IPS DF 4.7 (cell line): ENCODE data around the gene B3GLCT.
"Not testable (repeated sequence)": the region's sequence is repeated elsewhere in the genome, so short reads cannot be mapped to it uniquely, and the experiment has no call there.

ENCODE experiments used
- DNase-seq: peaks from one replicate; pipeline ENCODE4 v3.0.0-alpha.2; 2013; ENCODE audit warnings: low spot score; ENCODE audit errors: extremely low read depth

B3GLCT gene

DNA sequence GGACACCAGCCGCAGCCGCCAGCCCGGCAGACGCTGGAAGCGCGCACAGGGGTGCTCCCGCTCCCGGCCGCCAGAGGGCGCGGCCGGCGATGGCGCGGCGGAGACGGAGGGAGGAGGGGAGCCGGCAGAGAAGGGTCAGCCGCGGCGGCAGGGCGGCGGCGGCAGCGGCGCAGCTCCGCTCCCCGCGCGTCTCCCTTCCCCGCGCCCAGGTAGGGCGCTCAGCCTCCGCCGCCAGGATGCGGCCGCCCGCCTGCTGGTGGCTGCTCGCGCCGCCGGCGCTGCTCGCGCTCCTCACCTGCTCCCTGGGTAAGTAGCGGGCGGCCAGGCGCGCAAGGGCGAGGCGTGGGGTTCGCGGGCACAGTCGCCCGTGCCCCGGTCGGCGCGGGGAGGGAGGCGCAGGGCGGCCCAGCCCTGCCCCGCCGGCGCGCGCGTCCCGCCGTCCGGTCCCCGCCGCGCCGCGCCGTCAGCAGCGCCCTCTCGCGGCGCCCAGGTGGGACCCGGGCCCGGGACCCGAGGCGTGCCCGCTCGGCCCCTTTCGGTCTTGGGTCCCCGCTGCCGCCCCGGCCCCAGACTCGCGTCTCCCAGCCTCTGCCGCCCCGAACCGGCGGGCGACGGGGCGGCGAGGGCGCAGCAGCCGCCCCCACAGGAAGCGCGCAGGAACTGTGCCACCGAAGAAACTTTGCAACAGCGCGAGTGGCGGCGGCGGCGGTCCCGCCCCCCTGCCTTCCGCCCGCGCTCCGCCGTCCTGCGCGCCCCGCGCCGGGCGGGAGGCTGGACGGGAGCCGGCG, at the start of gene B3GLCT:
Gene B3GLCT (plus strand): TSS at position 127 of the 788 bp plus-strand sequence. CDS start 110 bp downstream, at position 237.
- DNase-seq: no peak

DNA sequence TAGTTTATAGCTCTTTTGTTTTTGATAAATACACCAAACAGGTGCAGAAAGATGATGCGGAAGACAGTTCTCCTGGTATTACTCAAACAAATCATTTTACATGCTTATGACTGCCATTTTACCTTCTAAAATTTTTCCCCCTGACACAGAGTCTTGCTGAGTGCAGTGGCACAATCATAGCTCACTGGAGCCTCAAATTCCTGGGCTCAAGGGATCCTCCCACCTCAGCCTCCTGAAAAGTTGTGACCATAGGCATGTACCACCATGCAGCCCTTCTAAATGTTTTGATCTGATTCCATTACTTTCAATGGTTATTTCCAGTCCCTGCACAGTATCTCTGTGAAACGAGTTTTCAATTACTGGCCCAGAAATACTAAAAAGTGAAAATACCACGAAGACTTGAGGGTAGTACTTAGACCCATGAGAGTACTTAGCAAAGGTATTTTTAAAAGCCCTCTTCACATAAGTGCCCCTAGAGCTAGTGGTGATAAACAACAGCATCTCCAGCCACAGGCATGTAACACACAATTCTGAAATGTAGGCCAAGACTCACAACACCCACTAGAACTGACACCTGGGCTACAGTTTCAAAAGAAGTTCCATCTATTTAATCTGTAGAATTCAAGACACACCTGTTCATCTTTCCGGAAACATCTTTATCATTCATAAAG, 49.3 kb upstream of the B3GLCT start:
- no peak for DNase-seq

DNA sequence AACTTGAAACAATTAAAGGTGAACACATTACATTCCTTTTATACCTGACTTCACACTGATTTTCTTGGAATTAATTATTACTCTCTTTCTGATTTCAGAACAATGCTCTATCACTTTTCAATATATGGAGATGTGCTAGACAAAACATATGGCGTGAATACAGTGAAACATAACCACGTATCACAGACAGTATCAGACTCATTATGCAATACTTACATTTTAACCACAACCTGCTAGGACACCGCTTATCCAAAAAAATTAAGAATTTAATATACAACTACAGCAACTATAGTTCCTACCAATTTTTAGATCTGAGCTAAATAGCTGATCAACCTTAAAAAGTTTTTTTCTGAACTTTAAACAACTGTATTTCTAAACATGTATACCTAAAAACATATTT, 47.9 kb upstream of the B3GLCT start:
- DNase-seq: no peak

DNA sequence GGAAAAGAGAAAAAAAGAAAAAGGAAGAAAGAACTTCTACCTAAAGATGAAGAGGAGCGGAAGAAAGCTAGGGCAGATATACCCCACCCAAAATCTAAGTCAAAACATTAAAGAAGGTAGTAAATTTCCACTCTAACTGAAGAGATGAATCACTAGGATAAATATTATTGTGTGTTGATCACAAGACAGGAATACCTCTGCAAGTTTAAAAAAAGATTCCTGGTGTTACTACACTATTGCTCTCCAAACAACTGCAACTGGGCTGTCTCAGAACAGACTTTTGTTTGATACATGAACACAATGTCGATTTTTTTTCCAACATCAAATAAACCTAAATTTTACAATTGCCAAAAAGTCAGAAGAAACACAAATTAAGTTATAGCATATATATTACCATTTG, 44.8 kb upstream of the B3GLCT start:
- DNase-seq: no peak

DNA sequence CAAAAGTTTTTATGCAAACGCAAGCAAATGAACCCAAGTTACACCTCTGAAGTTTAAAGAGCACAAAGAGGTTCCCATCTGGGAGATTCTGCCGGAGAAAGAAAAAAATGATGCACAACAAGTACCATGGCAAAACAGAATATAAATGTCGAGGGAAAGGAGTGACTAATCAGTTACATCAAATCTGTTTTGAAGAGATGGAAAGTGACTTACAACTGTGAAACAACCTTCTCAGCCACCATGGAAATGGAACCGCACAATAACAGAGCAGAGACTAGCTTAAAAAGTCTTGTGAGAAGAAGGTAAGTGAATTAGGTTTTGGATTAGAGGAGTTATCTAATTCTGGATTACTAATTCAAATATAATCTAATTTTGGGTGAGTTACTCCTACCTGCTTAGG, 40.5 kb upstream of the B3GLCT start:
- no peak for DNase-seq

DNA sequence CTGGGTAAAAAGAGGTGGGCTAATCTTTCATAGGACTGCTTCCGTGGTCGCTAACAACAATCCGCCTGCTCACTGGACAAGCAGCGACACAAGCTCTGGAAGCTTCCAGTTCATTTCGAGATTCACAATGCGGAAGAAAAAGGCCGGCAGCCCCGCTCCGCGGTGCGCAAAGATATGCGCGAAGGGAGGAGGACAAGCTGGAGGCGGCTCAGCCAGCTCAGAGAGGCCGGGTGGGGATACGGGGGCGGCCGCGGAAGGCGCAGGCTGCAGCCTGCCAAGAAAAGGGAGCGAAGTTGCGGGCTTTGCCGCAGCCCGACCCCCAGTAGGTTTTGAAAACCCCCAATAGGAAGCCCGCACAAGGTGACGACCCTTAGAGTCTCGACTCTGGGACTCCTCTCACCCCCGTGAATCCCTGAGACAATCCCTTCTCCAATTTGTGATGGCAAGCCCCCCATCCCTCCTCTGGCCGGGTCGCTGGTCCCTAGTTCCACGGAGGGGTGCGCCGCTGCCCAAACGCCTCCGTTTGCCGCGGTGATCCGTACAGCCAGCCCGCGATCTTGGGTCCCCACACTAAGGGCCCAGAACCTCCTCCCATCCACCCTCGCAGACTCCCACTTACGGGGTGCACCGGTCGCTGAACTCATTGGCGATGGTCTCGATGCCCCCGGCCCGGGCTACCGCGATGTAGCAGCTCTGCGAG, 38.8 kb upstream of the B3GLCT start:
- no peak for DNase-seq

DNA sequence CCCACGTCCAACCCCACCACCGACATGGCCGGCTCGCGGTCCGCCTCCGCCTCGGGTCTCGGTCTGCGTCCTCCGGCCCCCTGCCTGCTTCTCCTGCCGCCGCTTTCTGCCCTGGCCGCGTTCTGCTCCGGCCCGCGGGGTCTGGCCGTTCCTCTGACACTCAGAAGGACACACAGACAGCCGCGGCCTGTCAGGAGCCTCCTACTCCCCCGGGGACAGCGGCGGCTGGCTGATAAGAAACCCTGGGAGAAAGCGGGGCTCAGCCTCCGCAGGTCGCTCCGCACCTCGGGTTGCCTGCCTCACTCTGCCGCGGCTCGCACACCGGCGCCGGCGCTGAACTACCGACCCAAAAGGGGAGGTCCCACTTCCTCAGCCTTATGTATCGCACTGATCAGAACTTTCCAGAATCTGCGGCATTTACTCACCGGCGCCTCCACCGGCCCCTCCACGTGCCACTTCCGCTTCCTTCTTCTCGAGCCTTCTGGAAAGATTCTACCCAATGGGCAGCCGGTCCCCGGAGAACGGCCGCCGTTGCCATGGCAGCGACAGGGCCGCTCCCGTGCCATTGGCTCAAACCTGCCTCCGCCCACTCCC, 38.1 kb upstream of the B3GLCT start, which contains the start of gene HSPH1:
Gene HSPH1 (minus strand): TSS at position 348 of the 594 bp plus-strand sequence. CDS start 322 bp downstream, at position 26.
- peak; percentile 68 for DNase-seq

DNA sequence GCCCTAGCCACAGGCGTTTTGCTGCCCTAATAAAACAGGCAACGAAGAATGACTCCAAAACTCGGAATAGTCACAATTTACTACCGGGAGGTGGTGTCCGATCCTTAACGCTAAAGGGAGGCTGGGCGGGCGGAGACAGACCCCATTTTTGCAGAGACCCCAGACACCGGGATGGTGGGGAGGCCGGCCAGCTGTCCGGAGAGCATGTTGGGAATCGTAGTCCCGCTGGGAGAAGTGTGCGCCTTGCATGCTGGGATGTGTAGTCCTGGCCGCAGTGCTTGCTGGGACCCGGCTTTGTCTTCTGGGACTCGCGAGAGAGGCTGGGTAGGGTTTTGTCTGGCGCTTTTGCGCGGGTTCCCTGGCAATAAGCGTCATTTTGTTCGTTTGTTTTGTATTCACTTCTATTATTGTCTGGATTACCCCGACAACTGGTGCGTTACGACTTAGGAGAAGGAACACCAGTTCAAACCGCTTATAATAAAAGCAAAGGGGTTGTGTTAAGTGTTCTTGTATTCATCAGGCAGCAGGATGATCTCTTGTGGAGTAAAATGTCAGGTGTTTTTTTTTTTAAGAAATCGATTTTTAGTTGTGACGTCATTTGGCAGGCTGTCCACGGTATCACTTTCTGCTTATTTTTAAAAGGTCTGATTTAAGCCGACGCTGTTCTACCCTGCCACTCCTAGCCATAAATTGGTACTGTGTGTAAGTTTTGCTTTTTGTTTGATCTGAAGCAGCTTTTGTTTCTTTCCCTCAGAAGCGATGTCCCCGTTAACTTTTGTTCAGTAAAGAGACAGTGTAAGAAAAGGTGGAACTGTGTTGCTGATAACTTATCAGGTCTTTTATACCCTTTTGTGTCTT, 37.4 kb upstream of the B3GLCT start:
- peak; percentile 95 for DNase-seq

DNA sequence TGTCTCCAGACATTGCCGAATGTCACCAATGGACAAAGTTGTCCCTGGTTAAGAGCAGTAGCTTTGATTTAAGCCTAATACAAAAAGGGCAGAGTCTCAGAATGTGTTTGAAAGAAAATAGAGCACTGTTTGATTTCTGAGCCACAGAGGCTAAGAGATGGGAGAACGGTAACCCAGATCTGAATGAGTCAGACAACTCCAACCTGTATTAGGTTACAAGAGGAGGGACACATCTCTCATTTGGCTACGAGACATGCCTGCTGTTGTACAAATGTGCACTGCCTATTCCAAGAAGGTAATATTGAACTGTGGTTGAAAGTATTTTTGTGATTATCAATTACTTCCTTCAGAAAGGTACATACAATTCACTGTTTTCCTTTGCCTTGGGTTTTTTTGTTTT, 33.2 kb upstream of the B3GLCT start:
- DNase-seq: no peak

DNA sequence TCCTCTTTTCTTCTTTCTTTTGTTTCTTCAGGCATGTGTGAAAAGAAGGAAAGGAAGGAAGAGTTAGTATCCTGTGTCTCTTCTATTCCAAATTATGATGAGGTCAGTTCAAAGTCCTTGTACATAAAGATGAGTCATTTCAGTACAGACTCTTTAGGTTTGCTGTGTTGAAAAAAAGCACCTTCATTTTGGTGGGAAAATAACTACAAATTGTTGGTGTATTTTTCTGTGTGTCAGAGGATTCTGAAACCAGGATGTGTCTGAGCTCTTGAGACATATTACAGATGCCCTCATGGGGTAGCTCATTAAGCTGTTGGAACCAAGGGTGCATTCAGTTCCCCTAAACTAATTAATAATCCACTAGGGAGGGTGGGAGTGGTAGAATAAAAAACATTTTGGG, 32.3 kb upstream of the B3GLCT start:
- no peak for DNase-seq

DNA sequence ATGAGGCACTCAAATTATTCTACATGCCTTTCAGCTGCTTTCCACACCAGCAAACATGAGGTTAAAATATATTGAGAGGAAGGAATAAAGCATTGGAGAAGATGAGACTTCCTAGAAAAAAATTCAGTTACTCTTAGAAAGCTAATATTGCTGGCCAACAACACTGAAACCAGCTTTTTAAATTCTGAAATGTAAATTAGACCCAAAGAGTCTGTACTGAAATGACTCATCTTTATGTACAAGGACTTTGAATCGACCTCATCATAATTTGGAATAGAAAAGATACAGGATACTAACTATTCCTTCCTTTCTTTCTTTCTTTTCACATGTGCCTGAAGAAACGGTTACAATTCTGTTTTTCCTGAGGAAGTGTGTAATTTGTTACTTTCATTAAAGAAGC, 31.6 kb upstream of the B3GLCT start:
- DNase-seq: no peak

DNA sequence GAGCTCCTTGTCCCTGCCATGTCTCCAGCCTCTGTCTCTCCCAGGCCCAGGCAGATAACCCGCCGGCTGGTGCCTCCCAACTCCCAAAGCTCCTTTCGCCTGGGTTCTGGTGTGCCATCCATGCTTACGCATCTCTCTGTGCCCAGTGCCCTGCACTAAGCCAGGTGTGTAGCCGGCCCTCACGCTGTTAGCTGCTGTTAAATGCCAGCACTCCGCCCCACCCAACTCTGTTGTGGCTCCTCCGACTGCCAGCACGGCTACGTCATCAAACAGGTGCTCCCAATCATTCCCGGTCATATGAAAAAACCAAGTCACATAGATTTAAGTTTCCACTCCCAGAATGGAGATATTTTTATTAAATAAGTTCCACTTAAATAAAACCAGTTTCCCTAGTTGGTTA, 31.0 kb upstream of the B3GLCT start:
- no peak for DNase-seq

DNA sequence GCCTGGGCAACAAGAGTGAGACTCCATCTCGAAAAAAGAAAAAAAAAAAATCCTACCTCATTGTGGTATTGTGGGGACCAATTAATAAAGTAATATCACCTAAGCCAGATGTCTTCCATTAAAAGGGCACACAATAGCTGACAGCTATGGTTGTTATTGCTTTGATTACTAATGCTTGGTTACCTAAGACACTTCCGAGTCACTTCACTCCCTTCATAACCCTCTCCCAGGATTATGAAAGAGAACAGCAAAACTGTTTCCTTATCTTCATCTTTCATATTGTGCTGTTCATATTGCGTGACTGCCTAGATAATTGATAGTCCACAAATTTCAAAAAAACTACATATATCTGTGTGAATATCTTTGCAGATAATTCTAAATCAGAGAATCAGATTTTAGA, 27.8 kb upstream of the B3GLCT start:
- no peak for DNase-seq

DNA sequence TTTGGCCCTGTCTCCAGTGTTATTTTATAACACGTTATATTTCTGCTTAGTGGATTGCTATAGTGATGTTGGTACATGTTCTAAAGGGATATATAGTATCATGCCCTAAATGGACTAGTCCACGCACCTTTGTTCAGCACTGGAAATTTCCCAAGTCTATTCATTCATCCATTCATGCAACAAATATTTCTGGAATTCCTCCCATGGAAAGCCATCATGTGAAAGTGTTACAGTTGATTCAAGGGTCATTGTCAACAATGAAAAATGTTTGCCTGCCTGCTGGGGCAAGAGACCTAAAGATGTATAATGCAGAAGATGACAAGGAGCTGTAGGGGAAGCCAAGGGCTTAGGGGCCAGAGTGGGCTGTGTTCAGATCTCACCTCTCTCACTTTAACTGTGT, 27.2 kb upstream of the B3GLCT start:
- DNase-seq: no peak

DNA sequence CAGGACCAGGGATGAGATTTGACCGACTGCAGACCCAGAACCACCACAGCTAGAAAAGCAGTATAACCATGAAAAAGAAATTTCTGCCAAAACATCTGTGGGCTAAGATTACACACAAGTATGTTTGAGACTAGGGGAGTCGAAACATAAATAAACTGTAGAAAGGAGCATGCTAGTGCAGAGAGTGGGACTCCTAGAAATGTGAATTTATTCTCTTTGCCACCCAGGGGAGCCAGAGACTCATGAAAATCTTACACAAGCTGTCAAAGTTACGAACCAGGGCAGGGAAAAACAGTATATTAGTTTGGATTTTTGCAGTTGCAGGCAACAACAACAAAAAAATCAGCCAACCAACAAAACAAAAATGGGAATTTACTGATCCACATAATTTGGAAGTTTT, 25.8 kb upstream of the B3GLCT start:
- no peak for DNase-seq

DNA sequence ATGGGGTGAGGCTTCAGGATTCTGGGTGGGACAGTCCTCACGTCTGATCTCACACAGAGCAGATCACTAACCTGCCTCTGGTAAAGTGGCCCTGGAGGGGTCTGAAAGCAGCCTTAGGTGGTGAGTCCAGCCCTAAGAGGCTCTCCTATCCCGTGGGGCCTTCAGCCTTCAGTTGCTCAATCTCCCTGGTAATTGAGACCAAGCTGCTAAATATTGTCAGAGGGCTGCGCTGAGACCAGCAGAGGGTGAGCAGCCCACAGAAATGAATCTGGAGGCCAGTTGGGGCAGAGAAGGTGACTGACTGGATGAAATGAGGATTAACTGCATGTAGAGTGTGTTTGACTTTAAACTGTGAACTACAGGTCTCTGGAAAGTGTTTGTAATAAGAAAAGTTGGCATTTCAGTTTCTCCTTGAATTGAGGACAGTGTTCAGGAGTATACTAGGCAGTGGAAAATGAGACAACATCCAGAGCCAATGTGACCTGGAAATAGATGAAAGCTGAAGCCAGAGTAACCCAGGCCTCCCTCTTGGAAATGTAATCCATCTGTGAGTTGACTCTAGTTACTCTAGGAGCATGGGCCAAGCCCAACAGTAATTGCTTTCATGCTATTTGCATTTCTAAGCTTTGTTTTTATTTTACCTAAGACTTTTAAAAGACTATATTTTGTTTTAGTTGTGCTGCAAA, 23.8 kb upstream of the B3GLCT start:
- no peak for DNase-seq

DNA sequence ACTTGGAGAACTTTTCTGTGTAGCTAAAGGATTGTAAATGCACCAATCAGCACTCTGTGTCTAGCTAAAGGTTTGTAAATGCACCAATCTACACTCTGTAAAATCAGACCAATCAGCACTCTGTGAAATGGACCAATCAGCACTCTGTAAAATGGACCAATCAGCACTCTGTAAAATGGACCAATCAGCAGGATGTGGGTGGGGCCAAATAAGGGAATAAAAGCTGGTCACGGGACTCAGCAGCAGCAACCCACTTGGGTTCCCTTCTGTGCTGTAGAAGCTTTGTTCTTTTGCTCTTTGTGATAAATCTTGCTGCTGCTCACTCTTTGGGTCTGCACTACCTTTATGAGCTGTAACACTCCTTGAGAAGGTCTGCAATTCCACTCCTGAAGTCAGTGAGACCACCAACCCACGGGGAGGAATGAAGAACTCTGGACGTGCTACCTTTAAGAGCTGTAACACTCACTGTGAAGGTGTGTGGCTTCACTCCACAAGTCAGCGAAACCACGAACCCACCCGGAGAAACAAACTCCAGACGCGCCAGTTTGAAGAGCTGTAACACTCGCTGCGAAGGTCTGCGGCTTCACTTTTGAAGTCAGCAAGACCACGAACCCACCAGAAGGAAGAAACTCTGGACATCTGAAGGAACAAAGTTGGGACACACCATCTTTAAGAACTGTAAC, 21.8 kb upstream of the B3GLCT start:
- DNase-seq: not testable (repeated sequence)

DNA sequence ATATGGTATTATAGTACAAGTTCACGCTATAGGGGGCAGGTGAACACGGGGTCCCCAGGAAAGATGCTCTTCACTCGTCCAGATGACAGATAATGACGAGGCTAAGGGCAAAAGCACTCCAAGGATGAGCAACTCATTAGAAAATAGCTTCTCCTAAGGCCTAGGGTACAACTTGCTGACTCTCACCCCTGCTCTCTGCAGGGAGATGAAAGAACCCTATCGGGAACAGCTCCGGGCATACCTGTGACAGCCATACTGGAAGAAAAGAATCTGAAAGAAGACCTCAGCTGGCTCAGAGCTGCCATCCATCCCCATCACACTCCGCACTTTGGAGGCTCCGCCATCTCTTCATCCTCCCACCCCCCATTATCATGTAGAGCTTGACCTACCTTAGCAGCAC, 20.5 kb upstream of the B3GLCT start:
- no peak for DNase-seq

DNA sequence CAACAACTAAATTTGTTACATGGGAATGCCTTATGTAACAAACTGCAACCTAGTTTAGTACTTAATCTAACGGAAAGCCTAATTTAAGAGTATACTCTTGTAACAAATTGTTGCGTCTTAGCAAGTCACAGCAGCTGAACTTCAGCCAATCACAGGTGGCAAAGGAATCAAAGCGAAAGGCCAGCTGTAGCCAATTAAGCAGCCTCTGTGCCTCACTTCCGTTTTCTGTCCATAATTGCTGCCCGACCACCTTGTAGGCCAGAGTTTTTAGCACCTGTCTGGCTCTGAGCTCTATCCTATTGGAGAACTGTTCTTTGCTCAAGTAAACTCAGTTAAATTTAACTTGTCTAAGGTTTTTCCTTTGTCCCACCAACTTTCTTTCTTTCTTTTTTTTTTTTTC, 20.0 kb upstream of the B3GLCT start:
- DNase-seq: no peak

DNA sequence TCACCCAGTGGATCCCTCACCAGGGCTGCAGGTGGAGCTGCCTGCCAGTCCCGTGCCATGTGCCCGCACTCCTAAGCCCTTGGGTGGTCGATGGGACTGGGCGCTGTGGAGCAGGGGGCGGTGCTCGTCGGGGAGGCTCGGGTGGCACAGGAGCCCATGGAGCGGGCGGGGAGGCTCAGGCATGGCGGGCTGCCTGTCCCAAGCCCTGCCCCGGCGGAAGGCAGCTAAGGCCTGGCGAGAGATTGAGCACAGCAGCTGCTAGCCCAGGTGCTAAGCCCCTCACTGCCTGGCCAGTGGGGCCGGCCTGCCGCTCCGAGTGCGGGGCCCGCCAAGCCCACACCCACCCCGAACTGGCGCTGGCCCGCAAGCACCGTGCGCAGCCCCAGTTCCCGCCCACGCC, 16.8 kb upstream of the B3GLCT start:
- no peak for DNase-seq
